ENCODE measurements around the gene RNF31. TPM values are rescaled to one million over a fixed set of nuclear protein-coding genes. Genes with fewer than 3 reads are reported as not detected.

The RNF31 gene
- total RNA-seq, 2 donors from 2014 or later = 75.5 to 82.9 TPM

DNA sequence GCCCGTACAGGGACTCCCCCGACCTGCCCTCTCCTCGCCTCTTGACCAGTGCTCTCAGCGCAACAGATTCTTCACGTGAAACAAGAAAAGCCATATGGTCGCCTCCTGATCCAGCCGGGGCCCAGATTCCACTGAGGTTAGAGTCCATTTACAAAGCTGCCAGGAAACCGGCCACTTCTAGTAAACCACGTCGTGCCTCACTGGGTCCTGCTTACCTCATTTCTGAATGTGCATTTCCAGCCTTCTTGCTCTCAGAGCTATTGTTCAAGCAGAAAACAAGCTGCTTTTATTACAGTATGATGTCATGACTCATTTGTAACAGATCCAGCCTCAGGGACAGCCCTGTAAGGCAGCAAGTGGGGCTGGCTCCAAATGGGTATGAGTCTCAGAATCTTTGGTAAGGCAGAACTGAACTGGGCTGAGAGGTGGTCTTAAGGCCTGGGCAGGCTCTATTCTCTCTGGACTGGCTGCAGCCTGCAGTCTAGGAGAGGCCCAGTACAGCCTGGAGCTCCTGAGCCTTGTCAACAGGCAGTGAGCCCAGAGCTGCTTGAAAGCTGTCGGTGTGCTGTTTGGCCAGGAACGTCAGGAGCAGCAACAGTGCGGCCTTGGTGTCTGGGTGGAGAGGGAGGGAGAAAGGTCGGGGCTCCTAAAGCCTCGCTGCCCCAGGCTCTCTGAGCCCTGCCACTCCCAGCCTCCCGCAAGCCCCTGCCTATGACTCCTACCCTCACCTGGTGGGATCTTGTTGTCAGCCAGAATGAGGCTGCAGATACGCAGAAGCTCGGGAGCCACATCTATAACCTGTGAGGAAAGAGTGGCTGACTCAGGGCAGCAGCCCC is 32.9 kb downstream of the RNF31 start:
- DNase-seq = no peak
- H3K36me3 Mint-ChIP-seq (ENCODE audit: low read depth) = peaks cover 62% of the 10 kb centered on the region
- no peak overlapping the region for H3K4me3 Mint-ChIP-seq
- Histone ChIP-seq H3K9ac (ENCODE audit: extremely low read depth, low read length, poor library complexity, severe bottlenecking) (no peak overlapping the region), H3K9me3 (ENCODE audit: control insufficient read depth, low read length) (no peaks in the 10 kb centered on the region), H3K27ac (ENCODE audit: low read depth, low read length) (no peak overlapping the region), H3K27me3 (ENCODE audit: control insufficient read depth, insufficient read depth, low read length, poor library complexity, severe bottlenecking) (no peaks in the 10 kb centered on the region), H3K36me3 (ENCODE audit: control insufficient read depth, insufficient read depth, low read length) (peaks cover 57% of the 10 kb centered on the region), H3K4me1 (ENCODE audit: control insufficient read depth, insufficient read depth, low read length) (no peaks in the 10 kb centered on the region), H3K4me3 (ENCODE audit: low read length) (no peak overlapping the region)
- 93 to 94% methylated on average over 5 to 17 of the region's 18 CpGs for WGBS, 2 experiments (ENCODE audit: insufficient coverage in 1 of 2, insufficient read length in 1 of 2)
- H3K4me1 Mint-ChIP-seq = no peaks in the 10 kb centered on the region
- TF ChIP-seq, protein P1, sequence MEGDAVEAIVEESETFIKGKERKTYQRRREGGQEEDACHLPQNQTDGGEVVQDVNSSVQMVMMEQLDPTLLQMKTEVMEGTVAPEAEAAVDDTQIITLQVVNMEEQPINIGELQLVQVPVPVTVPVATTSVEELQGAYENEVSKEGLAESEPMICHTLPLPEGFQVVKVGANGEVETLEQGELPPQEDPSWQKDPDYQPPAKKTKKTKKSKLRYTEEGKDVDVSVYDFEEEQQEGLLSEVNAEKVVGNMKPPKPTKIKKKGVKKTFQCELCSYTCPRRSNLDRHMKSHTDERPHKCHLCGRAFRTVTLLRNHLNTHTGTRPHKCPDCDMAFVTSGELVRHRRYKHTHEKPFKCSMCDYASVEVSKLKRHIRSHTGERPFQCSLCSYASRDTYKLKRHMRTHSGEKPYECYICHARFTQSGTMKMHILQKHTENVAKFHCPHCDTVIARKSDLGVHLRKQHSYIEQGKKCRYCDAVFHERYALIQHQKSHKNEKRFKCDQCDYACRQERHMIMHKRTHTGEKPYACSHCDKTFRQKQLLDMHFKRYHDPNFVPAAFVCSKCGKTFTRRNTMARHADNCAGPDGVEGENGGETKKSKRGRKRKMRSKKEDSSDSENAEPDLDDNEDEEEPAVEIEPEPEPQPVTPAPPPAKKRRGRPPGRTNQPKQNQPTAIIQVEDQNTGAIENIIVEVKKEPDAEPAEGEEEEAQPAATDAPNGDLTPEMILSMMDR (conservative IDR thresholded peaks at IDR 0.05) = no peak
- no peaks in the 10 kb centered on the region for H3K27me3 Mint-ChIP-seq (ENCODE audit: insufficient read depth)
- no peak overlapping the region for H3K27ac Mint-ChIP-seq
- H3K9me3 Mint-ChIP-seq = no peaks in the 10 kb centered on the region

DNA sequence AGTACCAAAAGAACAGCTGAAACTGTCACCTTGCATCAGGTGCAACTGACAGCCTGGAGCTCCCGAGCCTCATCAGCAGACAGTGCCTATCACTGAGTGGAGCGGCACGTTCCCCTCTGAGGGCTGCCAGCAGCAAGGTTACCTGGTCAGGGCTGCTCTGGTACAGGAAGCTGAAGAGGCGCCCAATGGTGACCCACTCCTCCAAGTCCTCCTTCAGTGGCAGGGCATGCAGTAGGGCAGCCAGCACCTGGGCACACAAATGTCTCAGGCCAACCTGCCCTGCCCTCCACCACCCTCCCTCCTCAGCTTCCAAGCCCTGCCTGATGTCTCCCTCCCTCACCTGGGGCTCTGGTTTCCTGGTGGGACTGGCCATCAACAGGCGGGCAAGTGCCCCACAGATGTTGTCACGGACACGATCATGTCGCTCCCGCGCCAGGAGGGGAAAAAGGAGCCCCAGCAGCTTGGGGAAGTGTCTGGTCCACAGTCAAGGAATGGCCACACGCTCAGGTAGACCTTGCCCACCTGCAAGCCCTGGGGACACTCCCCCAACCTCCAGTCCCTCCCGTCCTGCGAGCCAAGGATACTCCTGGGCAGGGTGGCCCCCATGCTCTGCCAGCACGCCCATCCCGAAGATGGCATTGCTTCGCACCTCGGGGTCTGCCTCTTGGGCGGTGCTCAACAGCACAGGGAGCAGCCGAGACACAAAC is 34.2 kb downstream of the RNF31 start:
- Histone ChIP-seq H3K36me3 (ENCODE audit: control insufficient read depth, insufficient read depth, low read length) (peaks cover 70% of the 10 kb centered on the region), H3K27me3 (ENCODE audit: control insufficient read depth, insufficient read depth, low read length, poor library complexity, severe bottlenecking) (no peaks in the 10 kb centered on the region), H3K4me1 (ENCODE audit: control insufficient read depth, insufficient read depth, low read length) (no peaks in the 10 kb centered on the region), H3K27ac (ENCODE audit: low read depth, low read length) (no peak overlapping the region), H3K9me3 (ENCODE audit: control insufficient read depth, low read length) (no peaks in the 10 kb centered on the region), H3K4me3 (ENCODE audit: low read length) (no peak overlapping the region), H3K9ac (ENCODE audit: extremely low read depth, low read length, poor library complexity, severe bottlenecking) (no peak overlapping the region)
- Mint-ChIP-seq H3K27me3 (ENCODE audit: insufficient read depth) (no peaks in the 10 kb centered on the region), H3K9me3 (no peaks in the 10 kb centered on the region), H3K4me3 (no peak overlapping the region), H3K4me1 (no peaks in the 10 kb centered on the region), H3K36me3 (ENCODE audit: low read depth) (peaks cover 70% of the 10 kb centered on the region), H3K27ac (no peak overlapping the region)
- DNase-seq = no peak
- 93 to 94% methylated on average over 13 to 19 of the region's 19 CpGs for WGBS, 2 experiments (ENCODE audit: insufficient coverage in 1 of 2, insufficient read length in 1 of 2)
- TF ChIP-seq, protein P1 (conservative IDR thresholded peaks at IDR 0.05) = no peak

DNA sequence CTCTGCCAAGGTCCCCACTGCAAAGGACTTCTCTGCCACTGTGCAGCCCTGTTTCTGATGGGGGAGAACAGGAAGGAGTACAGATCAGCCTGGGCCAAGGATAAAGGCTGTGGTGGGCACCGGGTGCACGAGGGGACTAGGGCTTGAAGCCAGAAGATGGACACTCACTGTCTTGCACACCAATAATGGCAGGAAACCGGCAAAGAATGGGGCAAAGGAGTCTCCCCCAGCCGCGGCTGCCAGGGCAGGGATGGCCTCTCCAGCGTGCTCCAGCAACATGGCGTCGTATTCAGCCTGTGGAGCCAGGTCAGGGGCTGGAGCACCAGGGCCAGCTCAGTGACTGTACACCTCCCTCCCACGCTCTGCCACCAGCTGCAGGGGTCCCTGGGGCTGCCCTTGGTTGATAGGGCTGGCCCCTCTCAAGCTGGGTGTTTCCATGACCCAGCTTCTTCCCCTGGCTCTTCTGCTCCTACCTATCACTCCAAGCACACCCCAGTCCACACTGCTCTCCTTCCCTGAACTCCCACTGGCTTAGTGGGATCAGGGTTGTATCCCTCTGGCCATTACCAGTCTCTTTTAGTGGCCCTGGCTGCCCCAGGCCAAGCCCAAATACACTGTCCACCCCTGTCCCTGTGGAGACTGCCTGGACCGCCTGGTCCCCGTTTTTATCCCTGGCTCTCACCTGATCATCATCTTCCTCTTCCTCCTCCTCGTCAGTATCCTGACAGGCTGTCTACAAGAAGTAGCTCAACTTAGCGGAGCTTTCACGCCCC is 35.0 kb downstream of the RNF31 start:
- WGBS, 2 experiments (ENCODE audit: insufficient coverage in 1 of 2, insufficient read length in 1 of 2) = 92 to 96% methylated on average over 9 to 14 of the region's 14 CpGs
- Histone ChIP-seq H3K9ac (ENCODE audit: extremely low read depth, low read length, poor library complexity, severe bottlenecking) (no peak overlapping the region), H3K4me3 (ENCODE audit: low read length) (no peak overlapping the region), H3K27me3 (ENCODE audit: control insufficient read depth, insufficient read depth, low read length, poor library complexity, severe bottlenecking) (no peaks in the 10 kb centered on the region), H3K27ac (ENCODE audit: low read depth, low read length) (no peak overlapping the region), H3K9me3 (ENCODE audit: control insufficient read depth, low read length) (no peaks in the 10 kb centered on the region), H3K36me3 (ENCODE audit: control insufficient read depth, insufficient read depth, low read length) (peaks cover 74% of the 10 kb centered on the region), H3K4me1 (ENCODE audit: control insufficient read depth, insufficient read depth, low read length) (no peaks in the 10 kb centered on the region)
- no peaks in the 10 kb centered on the region for H3K27me3 Mint-ChIP-seq (ENCODE audit: insufficient read depth)
- H3K4me3 Mint-ChIP-seq = no peak overlapping the region
- peaks cover 67% of the 10 kb centered on the region for H3K36me3 Mint-ChIP-seq (ENCODE audit: low read depth)
- DNase-seq = no peak
- no peak overlapping the region for H3K27ac Mint-ChIP-seq
- TF ChIP-seq, protein P1 (conservative IDR thresholded peaks at IDR 0.05) = no peak
- H3K4me1 Mint-ChIP-seq = no peaks in the 10 kb centered on the region
- H3K9me3 Mint-ChIP-seq = no peaks in the 10 kb centered on the region
